Activated T-cell treated with anti-CD3 and anti-CD28 coated beads, Interleukin-2, amount 50 U/mL, for 4 hours (primary cell): ENCODE results near the gene COL4A1. TPM values are rescaled to one million over a fixed set of nuclear protein-coding genes. Genes with fewer than 3 reads are reported as not detected.
A peak's percentile ranks its signal among the peaks of the same experiment; 100 is the strongest.
"Not testable (repeated sequence)": the region's sequence is repeated elsewhere in the genome, so short reads cannot be mapped to it uniquely, and the experiment has no call there.

Source experiments
- ATAC-seq, 2 donors: fragments of 200-7000 bp; cut with Tn5 transposase; one replicate each; pipeline ENCODE4 v1.10.0; 2021
- DNase-seq: peaks from one replicate; pipeline ENCODE4 v3.0.0-alpha.2; 2020
- H3K27me3 Mint-ChIP-seq: one replicate; pipeline ENCODE4 v1.8.0; 2021; ENCODE audit warnings: low read depth, mixed read lengths
- H3K36me3 Mint-ChIP-seq: one replicate; pipeline ENCODE4 v1.8.0; 2022; ENCODE audit warnings: mixed read lengths; ENCODE audit not compliant: insufficient read depth
- H3K4me1 Mint-ChIP-seq: one replicate; pipeline ENCODE4 v1.8.0; 2021; ENCODE audit warnings: low read depth, mixed read lengths
- H3K4me3 Mint-ChIP-seq: one replicate; pipeline ENCODE4 v1.8.0; 2021; ENCODE audit warnings: mild to moderate bottlenecking, moderate library complexity, mixed read lengths
- H3K9me3 Mint-ChIP-seq: one replicate; pipeline ENCODE4 v1.8.0; 2021; ENCODE audit warnings: mixed read lengths
- total RNA-seq, 3 donors: library from RNA; stranded (reverse); gene quantifications; one replicate each; pipeline ENCODE4 v1.2.1, GENCODE V29; 2021

COL4A1 gene
- total RNA-seq, 3 donors from 2014 or later, result 0.42 to 0.66 (median 0.54) TPM

DNA sequence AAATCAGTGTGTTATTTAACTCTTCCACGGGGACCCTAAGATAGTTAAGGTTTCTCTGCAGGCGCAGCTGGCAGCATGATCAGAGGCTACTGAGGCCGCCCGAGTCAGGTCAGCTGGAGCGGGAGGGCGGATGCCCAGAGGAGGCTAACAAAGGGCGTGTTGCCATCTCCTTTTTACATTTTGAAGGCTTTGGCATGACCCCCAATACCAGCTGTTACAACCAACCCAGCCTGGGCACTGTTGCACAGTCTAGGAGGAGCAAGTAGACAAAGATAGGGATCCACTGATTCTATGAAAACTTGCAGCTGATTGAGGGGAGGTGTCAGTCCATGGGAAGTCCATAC, 15.8 kb upstream of the COL4A1 start:
- no peak overlapping the region for H3K4me3 Mint-ChIP-seq
- peaks cover 28% of the 10 kb centered on the region for H3K27me3 Mint-ChIP-seq
- H3K36me3 Mint-ChIP-seq, result no peaks in the 10 kb centered on the region
- H3K9me3 Mint-ChIP-seq, result no peaks in the 10 kb centered on the region
- H3K4me1 Mint-ChIP-seq, result peaks cover 5% of the 10 kb centered on the region
- ATAC-seq (no peak), DNase-seq (no peak)

DNA sequence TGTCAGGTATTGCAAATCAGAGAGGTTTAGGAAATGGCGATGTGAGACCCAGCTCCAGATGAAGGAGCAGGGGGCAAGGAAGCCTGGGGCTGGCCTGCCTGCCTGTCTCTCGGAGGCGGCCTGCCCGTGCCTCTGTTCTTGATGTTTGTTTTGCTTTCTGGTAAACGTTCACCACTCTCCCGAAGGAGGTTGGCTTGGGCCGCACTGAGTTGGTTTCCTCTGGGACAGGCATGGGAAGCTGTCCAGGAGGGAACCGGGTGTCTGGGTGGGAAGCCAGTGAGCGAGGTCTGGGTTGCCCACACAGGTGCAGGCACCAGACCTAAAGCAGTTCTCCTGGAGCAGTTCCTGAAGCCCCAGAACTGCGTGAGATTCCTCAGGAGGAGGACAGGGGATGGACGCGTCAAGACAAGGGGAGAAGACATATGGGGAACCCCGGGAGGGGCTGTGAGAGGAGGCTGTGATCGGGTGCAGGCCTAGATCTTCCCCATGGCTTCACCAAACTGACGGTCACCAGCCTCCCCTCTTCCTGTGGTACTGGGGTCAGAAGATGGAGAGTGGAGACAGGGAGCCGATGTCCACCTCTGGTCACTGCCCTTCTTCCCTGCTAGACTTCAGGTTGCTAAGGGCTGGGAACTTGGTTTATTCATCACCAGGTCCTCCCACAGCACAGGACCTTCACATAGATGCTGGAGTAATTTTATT, 15.3 kb upstream of the COL4A1 start:
- H3K27me3 Mint-ChIP-seq, result peaks cover 28% of the 10 kb centered on the region
- H3K36me3 Mint-ChIP-seq, result no peaks in the 10 kb centered on the region
- ATAC-seq (no peak), DNase-seq (no peak)
- no peak overlapping the region for H3K4me3 Mint-ChIP-seq
- peaks cover 5% of the 10 kb centered on the region for H3K4me1 Mint-ChIP-seq
- no peaks in the 10 kb centered on the region for H3K9me3 Mint-ChIP-seq

DNA sequence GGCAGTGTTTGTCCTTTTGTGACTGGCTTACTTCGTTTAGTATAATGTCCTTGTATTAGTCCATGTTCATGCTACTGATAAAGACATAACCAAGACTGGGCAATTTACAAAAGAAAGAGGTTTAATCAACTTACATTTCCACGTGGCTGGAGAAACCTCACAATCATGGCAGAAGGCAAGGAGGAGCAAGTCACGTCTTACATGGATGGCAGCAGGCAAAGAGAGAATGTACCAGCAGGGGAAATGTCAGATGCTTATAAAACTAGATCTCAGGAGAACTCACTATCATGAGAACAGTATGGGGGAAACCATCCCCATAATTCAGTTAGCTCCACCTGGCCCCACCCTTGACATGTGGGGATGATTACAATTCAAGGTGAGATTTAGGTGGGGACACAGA, 14.6 kb upstream of the COL4A1 start:
- peaks cover 23% of the 10 kb centered on the region for H3K27me3 Mint-ChIP-seq

DNA sequence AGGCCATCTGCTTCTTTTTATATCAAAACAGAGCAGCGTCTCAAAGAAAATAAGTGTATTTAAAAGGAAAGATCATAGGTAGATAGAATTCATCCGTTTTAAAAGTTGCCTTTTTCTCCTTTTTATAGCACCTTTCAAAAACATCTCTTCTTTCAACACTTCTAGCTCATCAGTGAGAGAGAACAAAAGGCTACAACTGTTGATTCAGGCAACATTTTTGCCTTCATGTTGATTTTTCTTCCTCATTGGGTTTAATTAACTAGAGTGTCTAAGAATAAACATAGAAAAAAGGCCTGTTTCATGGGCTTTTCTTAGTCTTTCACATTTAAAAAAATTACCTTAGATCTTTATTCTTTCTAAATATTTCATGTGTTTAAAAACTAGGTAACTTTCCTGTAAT, 13.7 kb upstream of the COL4A1 start:
- Mint-ChIP-seq H3K4me3 (no peak overlapping the region), H3K4me1 (peaks cover 5% of the 10 kb centered on the region), H3K27me3 (peaks cover 21% of the 10 kb centered on the region), H3K9me3 (no peaks in the 10 kb centered on the region), H3K36me3 (no peaks in the 10 kb centered on the region)
- DNase-seq, result no peak
- ATAC-seq, result no peak

More for the DNA sequence above, 14.6 kb upstream of the COL4A1 start:
- H3K36me3 Mint-ChIP-seq, H3K9me3 Mint-ChIP-seq, ATAC-seq, DNase-seq, H3K4me1 Mint-ChIP-seq, H3K4me3 Mint-ChIP-seq: not testable (repeated sequence)

DNA sequence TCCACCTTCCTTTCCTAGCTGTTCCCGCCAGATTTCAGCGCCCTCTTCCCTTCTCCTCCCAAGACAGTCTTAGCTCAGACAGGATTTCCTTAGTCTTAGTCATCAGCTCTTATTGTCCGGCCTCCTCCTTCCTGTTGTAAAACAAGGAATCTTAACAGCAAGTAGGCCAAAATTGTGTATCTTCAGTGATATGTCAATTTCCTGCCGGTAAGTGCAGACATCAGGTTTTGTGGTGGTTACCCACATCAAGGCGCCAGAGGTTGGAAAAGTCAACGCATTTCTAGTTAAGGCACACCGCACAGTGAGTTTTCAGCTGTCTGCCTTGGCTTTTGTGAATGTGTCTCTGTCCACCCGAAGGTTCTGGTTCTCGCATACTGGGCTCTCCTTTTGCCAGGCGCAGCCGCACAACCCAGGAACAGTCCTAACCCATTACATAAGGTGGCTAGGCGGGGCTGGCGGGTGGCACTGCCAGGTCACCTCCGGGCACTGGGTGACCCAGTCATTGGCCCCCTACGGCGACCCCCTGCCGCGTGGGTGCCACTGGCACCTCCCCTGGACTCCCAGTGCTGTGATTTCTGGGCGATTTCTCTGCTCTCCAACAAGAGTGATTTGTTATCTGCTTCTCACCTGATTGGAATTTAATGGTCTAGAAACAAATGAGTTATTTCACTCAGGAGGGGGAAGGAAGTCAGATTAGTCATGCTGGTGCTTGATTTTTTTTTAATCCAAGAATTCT, 13.0 kb upstream of the COL4A1 start:
- Mint-ChIP-seq H3K4me3 (no peak overlapping the region), H3K27me3 (peaks cover 21% of the 10 kb centered on the region), H3K9me3 (no peaks in the 10 kb centered on the region), H3K4me1 (peaks cover 5% of the 10 kb centered on the region), H3K36me3 (no peaks in the 10 kb centered on the region)
- ATAC-seq (peak in 1 of 2 donors; percentile 46), DNase-seq (no peak)

DNA sequence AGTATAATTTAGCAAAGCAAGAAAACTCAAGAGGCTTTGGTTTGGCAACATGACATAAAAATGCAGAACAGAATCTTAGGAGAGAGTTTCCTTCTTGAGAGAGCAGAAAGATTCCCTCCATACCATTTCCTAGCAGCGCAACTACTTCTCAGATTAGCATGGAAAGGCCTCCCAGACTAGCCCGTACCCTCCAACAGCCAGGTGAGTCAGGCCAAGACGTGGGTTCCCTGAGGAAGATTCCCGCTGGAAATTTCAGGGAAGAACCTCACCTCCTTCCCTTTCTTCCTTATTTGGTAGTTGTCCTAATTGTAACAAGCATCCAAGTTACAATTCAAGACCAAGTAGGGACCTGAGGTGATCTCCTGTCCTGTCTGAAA, 12.4 kb upstream of the COL4A1 start:
- ATAC-seq (no peak), DNase-seq (no peak)
- peaks cover 21% of the 10 kb centered on the region for H3K27me3 Mint-ChIP-seq
- no peaks in the 10 kb centered on the region for H3K36me3 Mint-ChIP-seq
- H3K9me3 Mint-ChIP-seq, result no peaks in the 10 kb centered on the region
- H3K4me3 Mint-ChIP-seq, result no peak overlapping the region
- H3K4me1 Mint-ChIP-seq, result peaks cover 5% of the 10 kb centered on the region

DNA sequence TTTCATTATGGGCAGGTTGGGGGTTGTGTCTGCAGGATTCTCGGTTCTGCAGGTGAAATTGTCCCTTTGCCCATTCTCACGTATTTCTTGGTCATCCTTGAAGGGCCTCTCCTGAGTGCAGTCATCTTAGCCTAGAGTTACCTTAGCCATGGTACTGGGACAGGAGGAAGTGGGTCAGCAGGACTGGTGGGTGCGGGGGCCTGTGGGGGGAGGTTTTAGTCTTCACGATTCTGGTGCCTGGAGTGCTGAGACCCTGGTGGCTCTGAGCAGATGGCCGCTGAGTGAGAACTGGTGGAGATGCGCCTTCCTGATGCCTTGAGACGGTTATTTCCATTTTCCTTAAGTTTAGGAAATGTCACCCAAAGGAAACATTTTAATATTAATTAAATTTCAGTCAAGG, 12.0 kb upstream of the COL4A1 start:
- Mint-ChIP-seq H3K4me1 (peaks cover 5% of the 10 kb centered on the region), H3K27me3 (peaks cover 23% of the 10 kb centered on the region), H3K36me3 (no peaks in the 10 kb centered on the region), H3K4me3 (no peak overlapping the region), H3K9me3 (no peaks in the 10 kb centered on the region)
- ATAC-seq, result no peak
- DNase-seq, result no peak

DNA sequence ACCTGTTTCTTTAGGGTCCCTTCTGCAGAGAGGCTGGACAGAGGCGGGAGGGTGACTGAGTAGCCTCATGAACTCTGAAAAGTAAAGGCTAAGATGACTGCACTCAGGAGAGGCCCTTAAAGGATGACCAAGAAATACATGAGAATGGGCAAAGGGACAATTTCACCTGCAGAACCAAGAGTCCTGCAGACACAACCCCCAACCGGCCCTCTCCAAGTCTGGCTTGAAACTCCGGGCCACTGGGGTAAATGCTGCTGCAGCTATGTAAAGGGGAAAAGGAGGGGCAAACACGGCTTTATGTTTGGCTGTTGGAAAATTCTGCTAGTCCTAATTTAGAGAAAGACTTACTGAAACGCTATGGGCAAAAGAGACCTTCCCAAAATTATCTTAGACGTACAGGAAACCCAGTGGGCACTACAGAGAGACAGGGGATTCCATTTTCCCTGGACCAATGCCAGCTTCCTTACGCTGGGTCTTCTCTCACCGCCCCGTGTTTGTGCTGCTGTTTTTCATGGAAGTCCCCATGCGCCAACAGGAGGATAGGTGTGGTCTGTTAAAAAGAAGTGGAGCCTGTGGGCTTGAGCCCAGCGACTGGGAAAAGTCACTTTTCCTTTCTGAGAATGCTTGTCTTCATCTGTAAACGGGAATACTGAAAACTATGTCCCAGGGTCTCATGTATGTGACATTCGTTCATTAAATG, 10.7 kb upstream of the COL4A1 start:
- no peak for DNase-seq
- H3K4me1 Mint-ChIP-seq, result peaks cover 5% of the 10 kb centered on the region
- ATAC-seq, result no peak
- H3K9me3 Mint-ChIP-seq, result no peaks in the 10 kb centered on the region
- no peaks in the 10 kb centered on the region for H3K36me3 Mint-ChIP-seq
- peaks cover 28% of the 10 kb centered on the region for H3K27me3 Mint-ChIP-seq
- H3K4me3 Mint-ChIP-seq, result no peak overlapping the region

DNA sequence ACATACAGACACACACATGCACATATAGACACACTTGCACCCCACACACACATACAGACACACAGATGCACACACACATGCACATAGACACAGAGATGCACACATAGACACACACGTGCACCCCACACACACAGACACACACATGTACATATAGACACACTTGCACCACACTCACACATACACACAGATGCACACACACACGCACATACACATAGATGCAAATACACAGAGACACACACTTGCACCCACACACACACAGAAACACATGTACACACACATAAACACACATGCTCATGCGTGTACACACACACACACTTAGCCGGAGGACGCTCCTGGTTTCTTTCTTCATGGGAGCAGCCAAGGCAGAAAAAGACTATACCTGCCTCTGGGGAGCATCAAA, 10.1 kb upstream of the COL4A1 start:
- DNase-seq (no peak), ATAC-seq (no peak)
- Mint-ChIP-seq H3K27me3 (peaks cover 29% of the 10 kb centered on the region), H3K9me3 (no peaks in the 10 kb centered on the region), H3K36me3 (no peaks in the 10 kb centered on the region), H3K4me1 (peaks cover 5% of the 10 kb centered on the region), H3K4me3 (no peak overlapping the region)

DNA sequence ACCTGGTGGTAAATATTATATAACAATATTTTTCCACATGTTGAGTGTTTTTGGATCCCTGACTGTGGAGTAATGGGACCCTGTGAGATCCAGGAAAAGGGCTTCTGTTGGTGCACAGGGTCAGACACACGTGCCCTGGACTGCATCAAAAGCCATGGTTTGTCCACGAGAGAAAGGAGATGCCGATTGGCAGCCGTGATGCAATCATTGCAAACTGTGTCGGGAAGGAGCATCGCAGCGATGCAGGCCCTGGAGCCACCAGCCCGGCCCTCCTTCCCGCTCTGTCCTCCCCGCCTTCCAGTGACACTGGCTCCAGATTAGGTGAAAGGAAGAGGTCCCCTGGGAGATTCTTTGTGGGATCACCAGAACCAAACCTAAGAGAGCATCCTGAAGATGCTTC, 9.2 kb upstream of the COL4A1 start:
- no peaks in the 10 kb centered on the region for H3K36me3 Mint-ChIP-seq
- H3K9me3 Mint-ChIP-seq, result no peaks in the 10 kb centered on the region
- peaks cover 5% of the 10 kb centered on the region for H3K4me1 Mint-ChIP-seq
- peaks cover 27% of the 10 kb centered on the region for H3K27me3 Mint-ChIP-seq
- no peak for DNase-seq
- H3K4me3 Mint-ChIP-seq, result no peak overlapping the region
- no peak for ATAC-seq

DNA sequence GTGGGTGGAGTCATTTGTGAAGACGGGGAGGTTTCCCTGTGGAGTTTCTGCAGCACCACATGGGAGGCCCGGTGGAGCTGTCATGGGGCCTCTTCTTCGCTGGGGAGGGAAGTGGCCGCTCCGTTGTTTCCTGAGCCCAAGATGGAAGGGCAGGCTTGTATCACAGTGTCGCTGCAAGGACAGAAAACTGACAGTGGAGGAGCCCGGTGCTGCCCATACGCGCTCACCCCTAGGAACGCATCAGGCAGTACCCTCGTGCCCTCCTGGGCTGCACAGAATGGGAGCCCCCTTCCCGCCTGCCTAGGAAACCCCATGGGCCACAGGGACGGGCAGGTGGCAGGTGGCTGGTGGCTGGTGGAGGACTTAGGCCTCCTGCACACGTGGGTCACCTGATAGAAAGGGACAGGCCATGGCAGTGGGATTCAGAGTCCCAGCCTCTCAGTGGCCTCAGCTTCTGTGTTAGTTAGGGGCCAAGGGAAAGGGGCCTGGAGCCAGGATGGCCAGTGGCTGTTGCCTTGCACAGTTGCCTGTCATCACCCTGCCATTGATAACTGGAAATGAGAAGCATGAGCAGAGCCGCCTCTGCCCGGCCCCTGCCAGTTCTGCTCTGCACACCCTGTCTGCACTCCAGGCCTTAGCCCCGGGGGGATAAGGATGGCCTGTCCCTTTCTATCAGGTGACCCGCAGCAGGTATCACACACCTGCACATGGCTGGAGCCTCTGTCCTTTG, 7.7 kb upstream of the COL4A1 start:
- Mint-ChIP-seq H3K4me1 (peaks cover 2% of the 10 kb centered on the region), H3K36me3 (no peaks in the 10 kb centered on the region), H3K9me3 (no peaks in the 10 kb centered on the region), H3K4me3 (no peak overlapping the region), H3K27me3 (peaks cover 40% of the 10 kb centered on the region)
- ATAC-seq (no peak), DNase-seq (no peak)

DNA sequence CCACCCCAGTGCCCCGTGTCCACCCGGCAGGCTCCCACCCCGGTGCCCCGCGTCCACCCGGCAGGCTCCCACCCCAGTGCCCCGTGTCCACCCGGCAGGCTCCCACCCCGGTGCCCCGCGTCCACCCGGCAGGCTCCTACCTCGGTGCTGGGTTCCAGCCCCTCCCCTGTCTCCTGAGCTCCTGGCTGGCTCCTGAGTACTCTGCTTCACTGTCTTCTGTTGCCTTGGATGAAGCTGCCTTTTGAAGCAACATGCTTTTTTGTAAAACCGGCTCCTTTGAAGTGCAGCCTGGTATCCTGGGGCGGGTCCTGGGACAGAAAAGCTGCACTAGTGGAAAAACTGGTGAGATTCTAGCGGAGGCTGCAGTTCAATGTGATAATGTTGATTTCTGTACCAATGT, 6.8 kb upstream of the COL4A1 start:
- not testable (repeated sequence) for H3K36me3 Mint-ChIP-seq, DNase-seq, H3K4me1 Mint-ChIP-seq, ATAC-seq, H3K9me3 Mint-ChIP-seq, H3K4me3 Mint-ChIP-seq
- H3K27me3 Mint-ChIP-seq, result peaks cover 49% of the 10 kb centered on the region

DNA sequence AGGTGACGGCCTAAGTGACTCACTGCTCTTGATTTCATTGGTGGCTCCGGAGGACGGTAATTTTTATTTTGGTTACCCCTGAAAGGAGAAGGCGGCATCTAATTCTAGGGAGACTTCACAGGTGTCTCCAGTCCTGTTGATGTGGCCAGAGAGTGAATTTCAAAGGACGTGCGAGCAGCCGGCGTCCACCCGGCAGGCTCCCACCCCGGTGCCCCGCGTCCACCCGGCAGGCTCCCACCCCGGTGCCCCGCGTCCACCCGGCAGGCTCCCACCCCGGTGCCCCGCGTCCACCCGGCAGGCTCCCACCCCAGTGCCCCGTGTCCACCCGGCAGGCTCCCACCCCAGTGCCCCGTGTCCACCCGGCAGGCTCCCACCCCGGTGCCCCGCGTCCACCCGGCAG, 6.3 kb upstream of the COL4A1 start:
- not testable (repeated sequence) for H3K36me3 Mint-ChIP-seq, ATAC-seq, H3K4me3 Mint-ChIP-seq, H3K4me1 Mint-ChIP-seq, DNase-seq, H3K9me3 Mint-ChIP-seq
- H3K27me3 Mint-ChIP-seq, result peaks cover 54% of the 10 kb centered on the region

DNA sequence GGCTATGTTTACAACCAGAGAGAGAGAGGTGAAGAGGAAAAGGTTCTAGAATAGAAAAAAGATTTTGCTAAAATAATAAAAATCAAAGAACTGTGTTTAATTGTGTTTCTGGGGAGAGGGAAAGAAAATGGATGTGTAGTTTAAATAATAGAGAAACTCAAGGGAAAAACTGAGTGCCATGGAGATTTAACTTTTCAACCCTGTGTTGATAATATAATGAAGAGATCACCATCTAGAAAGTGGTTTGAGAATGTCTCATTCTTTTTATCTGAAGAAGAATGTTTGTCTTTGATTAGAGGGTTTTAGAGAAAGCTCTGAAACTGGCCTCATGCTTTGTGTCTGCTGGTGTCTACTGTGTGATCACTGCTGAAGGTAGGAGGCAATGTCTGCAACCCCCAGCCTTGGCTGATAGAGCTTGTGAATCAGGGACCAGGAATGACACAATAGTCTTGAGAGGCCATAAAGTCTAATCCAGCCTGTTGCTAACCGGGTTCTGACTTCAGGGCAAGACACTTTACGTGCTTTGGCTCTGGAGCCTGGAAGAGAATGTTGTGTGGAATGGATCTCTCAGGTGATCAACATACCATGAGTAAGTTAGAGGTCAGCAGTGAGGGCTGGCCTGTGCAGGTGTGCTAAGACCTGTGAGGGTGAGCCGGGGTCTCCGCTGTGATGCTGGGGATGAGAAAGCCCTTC, 5.5 kb upstream of the COL4A1 start:
- Mint-ChIP-seq H3K36me3 (no peaks in the 10 kb centered on the region), H3K27me3 (peaks cover 60% of the 10 kb centered on the region), H3K4me1 (no peaks in the 10 kb centered on the region), H3K4me3 (no peak overlapping the region), H3K9me3 (no peaks in the 10 kb centered on the region)
- DNase-seq (no peak), ATAC-seq (no peak)
